Spleen (tissue), 7 donors: ENCODE measurements around the gene RAB10.

Experiments
- POLR2AphosphoS5 ChIP-seq, 3 donors: sonication (generic); formaldehyde crosslinking; IDR thresholded peaks; one replicate each; pipeline ENCODE4 v1.5.1; 2017; ENCODE audit warnings: antibody characterized with exemption in 3 of 3
- TF ChIP-seq, protein P1 (sequence below), 11 experiments: fragments of 200-600 bp in 7 of 11; fragments of 450-650 bp in 4 of 11; sonication (generic) in 4 of 11; IDR thresholded peaks in 8 of 11; conservative IDR thresholded peaks in 3 of 11; 1 replicate in 7 of 11; 2 replicates in 4 of 11; pipeline versions ENCODE4 v1.4.0 to v1.8.0; 2016 to 2021; ENCODE audit warnings: antibody characterized with exemption in 11 of 11, inconsistent platforms in 4 of 11, mild to moderate bottlenecking in 1 of 11
- donor health status: DM: no; HTN: no; CAD: no; lungs with moderate emphysema.
- donor health status: DM: no; HTN: no; CAD: no.
- donor health status: DM: no; HTN: no; CAD: no.

DNA sequence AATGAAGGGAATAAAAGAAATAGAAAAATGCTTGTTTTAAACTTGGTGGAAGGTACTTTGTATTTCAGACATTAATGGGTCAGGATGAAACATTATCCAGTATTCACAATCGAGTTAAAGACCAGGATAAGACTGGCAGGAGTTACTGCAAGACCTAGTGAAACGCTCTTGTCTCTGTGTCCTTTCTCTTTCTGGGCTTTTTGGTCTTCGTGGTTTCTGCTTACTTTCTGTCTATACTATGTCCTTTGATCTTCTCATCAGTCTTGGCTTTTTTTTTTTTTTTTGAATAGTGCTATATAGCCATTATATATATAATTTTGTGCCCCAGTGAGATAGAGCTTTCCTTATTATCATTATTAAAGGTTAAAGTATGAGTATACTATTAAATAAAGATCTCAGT, 96.9 kb downstream of the RAB10 start:
- TF ChIP-seq, protein P1, sequence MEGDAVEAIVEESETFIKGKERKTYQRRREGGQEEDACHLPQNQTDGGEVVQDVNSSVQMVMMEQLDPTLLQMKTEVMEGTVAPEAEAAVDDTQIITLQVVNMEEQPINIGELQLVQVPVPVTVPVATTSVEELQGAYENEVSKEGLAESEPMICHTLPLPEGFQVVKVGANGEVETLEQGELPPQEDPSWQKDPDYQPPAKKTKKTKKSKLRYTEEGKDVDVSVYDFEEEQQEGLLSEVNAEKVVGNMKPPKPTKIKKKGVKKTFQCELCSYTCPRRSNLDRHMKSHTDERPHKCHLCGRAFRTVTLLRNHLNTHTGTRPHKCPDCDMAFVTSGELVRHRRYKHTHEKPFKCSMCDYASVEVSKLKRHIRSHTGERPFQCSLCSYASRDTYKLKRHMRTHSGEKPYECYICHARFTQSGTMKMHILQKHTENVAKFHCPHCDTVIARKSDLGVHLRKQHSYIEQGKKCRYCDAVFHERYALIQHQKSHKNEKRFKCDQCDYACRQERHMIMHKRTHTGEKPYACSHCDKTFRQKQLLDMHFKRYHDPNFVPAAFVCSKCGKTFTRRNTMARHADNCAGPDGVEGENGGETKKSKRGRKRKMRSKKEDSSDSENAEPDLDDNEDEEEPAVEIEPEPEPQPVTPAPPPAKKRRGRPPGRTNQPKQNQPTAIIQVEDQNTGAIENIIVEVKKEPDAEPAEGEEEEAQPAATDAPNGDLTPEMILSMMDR (IDR thresholded peaks at IDR 0.05 in 8 of 11, conservative IDR thresholded peaks at IDR 0.05 in 3 of 11) = no peak
- TF ChIP-seq POLR2AphosphoS5 (IDR thresholded peaks at IDR 0.05) = no peak
